ENCODE data around the gene LSAMP.

LSAMP gene

DNA sequence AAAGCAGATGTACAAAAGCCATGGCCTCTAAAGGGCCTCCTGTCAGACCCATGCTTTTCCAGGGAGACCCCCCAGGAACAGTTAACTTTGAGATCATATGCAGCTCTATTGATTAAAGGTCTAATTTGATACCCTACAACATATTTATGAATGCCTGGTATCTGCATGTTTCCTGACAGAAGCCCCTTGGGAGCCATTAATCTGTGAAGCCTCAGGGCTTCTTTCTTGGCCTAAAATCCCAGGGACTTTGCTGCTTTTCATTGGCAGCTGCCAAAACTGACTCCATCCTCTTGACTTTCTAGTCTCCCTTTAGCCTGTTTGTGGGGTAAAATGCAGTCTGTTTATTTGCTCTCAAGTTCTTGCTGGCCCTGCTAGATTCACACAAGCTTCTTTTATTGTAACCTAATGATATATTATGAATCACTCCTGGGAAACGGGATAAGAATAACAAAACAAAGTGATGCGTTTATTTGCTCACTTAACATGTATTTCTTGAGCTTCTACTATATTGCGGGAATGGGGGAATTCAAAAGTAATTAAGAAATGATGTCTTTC, 257.0 kb downstream of the LSAMP start:
- TF ChIP-seq, protein P1, sequence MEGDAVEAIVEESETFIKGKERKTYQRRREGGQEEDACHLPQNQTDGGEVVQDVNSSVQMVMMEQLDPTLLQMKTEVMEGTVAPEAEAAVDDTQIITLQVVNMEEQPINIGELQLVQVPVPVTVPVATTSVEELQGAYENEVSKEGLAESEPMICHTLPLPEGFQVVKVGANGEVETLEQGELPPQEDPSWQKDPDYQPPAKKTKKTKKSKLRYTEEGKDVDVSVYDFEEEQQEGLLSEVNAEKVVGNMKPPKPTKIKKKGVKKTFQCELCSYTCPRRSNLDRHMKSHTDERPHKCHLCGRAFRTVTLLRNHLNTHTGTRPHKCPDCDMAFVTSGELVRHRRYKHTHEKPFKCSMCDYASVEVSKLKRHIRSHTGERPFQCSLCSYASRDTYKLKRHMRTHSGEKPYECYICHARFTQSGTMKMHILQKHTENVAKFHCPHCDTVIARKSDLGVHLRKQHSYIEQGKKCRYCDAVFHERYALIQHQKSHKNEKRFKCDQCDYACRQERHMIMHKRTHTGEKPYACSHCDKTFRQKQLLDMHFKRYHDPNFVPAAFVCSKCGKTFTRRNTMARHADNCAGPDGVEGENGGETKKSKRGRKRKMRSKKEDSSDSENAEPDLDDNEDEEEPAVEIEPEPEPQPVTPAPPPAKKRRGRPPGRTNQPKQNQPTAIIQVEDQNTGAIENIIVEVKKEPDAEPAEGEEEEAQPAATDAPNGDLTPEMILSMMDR (IDR thresholded peaks at IDR 0.05) = no peak
- DNase-seq = peak; percentile 6
- H3K36me3 Mint-ChIP-seq (ENCODE audit: low read depth) = no peaks in the 10 kb centered on the region
- no peaks in the 10 kb centered on the region for H3K27me3 Mint-ChIP-seq (ENCODE audit: low read depth, poor library complexity)
- no peak overlapping the region for H3K4me3 Mint-ChIP-seq
- H3K9me3 Mint-ChIP-seq = peaks cover 5% of the 10 kb centered on the region
- peak overlapping the region; percentile 73 for H3K27ac Mint-ChIP-seq
- H3K4me1 Mint-ChIP-seq = peaks cover 19% of the 10 kb centered on the region

DNA sequence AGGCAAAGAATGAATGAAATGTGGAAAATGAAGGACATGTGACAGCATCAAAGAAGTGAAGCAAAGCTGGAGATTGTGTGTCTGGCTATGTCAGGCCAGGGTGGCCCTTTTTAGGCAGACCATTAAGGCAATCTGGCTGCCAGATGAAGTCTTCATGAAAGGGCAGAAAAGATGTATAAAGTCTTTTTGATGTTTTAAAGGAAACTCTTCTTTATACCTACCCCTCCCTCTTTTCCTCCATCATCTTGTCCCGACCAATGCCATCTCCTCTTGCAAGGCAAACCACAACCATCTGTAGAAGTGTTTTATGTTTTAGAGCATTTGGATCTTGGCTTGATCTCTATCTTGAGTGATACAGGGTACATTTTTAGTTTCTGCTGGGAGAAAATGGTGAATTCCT, 259.2 kb downstream of the LSAMP start:
- Mint-ChIP-seq H3K27ac (no peak overlapping the region), H3K4me1 (peaks cover 19% of the 10 kb centered on the region), H3K27me3 (ENCODE audit: low read depth, poor library complexity) (no peaks in the 10 kb centered on the region), H3K9me3 (peaks cover 5% of the 10 kb centered on the region), H3K4me3 (no peak overlapping the region), H3K36me3 (ENCODE audit: low read depth) (no peaks in the 10 kb centered on the region)
- DNase-seq = no peak
- TF ChIP-seq, protein P1 (IDR thresholded peaks at IDR 0.05) = no peak

DNA sequence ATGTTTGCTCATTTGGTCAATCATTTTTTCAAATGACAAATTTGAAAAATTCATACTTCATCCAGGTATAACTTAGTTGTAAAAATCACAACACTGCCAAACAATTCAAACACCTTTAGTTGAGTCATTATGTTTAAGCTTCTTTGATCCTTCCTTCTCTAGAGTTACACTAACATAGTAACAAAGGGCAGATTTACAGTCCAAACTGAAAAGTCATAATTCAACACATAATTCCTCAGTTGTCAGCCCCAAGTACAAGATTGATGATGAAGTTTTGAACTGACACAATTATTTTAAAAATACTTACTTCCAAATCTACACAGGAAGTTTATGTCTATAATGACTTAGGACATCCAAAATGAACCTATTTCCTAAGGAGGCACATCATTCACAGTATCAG, 264.1 kb downstream of the LSAMP start:
- no peak for DNase-seq
- no peaks in the 10 kb centered on the region for H3K9me3 Mint-ChIP-seq
- H3K27ac Mint-ChIP-seq = no peak overlapping the region
- no peaks in the 10 kb centered on the region for H3K36me3 Mint-ChIP-seq (ENCODE audit: low read depth)
- H3K27me3 Mint-ChIP-seq (ENCODE audit: low read depth, poor library complexity) = no peaks in the 10 kb centered on the region
- TF ChIP-seq, protein P1 (IDR thresholded peaks at IDR 0.05) = no peak
- H3K4me3 Mint-ChIP-seq = no peak overlapping the region
- peaks cover 13% of the 10 kb centered on the region for H3K4me1 Mint-ChIP-seq

DNA sequence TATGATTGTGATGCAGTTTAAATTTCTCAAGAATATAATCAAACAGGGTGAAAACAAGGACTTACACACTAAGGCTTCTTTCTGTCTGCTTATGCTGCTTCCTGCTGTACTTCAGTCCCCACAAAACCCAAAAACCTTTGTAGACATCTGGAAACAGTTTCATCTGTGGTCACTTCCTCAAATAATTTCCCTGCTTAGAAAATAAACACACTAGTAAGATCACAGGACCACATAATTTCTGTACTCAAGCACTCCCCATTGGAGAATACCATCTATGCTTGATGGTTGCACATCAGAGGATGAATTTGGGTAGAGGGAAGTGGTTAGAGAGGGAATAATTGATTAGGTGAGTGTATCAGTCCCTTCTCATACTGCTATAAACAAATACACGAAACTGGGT, 266.2 kb downstream of the LSAMP start:
- H3K36me3 Mint-ChIP-seq (ENCODE audit: low read depth) = no peaks in the 10 kb centered on the region
- no peak for DNase-seq
- H3K4me3 Mint-ChIP-seq = no peak overlapping the region
- H3K27me3 Mint-ChIP-seq (ENCODE audit: low read depth, poor library complexity) = no peaks in the 10 kb centered on the region
- H3K27ac Mint-ChIP-seq = peak overlapping the region; percentile 57
- no peaks in the 10 kb centered on the region for H3K9me3 Mint-ChIP-seq
- TF ChIP-seq, protein P1 (IDR thresholded peaks at IDR 0.05) = no peak
- H3K4me1 Mint-ChIP-seq = peaks cover 9% of the 10 kb centered on the region

DNA sequence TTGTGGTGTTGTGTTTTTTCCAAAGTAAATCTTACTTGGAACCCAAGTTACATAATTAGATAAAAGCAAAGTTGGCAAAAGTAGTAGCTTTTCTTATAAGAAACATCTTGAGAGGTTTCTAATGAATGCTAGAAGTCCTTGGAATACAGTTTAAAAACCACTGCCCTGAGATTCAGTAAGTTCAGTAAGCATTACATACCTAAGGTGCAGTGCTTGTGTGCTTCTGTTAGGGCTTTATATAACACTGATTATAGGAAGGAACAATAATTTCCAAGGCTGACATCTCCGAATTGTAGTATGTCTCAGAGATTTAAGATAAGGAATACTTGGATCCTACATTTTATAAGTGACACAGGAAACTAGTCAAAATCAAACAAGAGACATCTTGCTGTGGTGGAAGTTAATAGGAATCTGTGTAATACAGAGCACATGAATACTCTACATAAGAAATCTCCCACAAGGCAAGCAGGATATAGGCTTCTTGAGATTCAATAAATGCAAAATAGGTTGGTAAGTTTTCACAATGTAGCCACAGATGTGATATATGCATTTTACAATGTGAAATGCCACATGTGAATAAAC, 268.2 kb downstream of the LSAMP start:
- H3K4me3 Mint-ChIP-seq = no peak overlapping the region
- TF ChIP-seq, protein P1 (IDR thresholded peaks at IDR 0.05) = no peak
- H3K9me3 Mint-ChIP-seq = no peaks in the 10 kb centered on the region
- H3K36me3 Mint-ChIP-seq (ENCODE audit: low read depth) = no peaks in the 10 kb centered on the region
- no peak for DNase-seq
- no peak overlapping the region for H3K27ac Mint-ChIP-seq
- H3K4me1 Mint-ChIP-seq = peaks cover 9% of the 10 kb centered on the region
- H3K27me3 Mint-ChIP-seq (ENCODE audit: low read depth, poor library complexity) = no peaks in the 10 kb centered on the region

DNA sequence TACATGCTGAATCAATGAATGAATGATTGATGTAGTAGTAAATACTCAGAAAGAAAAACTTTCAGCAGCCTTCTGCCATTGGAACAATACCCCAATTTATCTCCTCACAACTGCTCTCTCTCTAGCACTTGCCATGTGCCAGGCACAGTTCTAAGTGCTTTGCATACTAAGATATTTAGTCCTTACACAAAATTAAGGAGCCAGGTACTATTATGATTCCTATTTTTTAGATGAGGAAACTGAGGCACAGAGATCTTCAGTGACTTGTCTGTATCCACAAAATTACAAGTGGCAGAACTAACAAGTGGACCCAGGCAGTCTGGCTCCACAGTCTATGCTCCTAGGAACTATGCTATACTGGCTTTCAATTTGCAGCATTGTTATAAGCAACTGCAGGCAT, 279.2 kb downstream of the LSAMP start:
- Mint-ChIP-seq H3K4me1 (peaks cover 7% of the 10 kb centered on the region), H3K4me3 (no peak overlapping the region), H3K36me3 (ENCODE audit: low read depth) (no peaks in the 10 kb centered on the region), H3K9me3 (no peaks in the 10 kb centered on the region), H3K27me3 (ENCODE audit: low read depth, poor library complexity) (no peaks in the 10 kb centered on the region), H3K27ac (no peak overlapping the region)
- TF ChIP-seq, protein P1 (IDR thresholded peaks at IDR 0.05) = no peak
- DNase-seq = no peak
